Ishikawa (cell line): Measurements from ENCODE around the gene ABTB2.

ENCODE experiments used
- CEBPB ChIP-seq: IDR thresholded peaks from 2 replicates; pipeline ENCODE4 v1.6.1; 2012
- CREB1 ChIP-seq: IDR thresholded peaks from 2 replicates; pipeline ENCODE4 v1.6.1; 2012; ENCODE audit warnings: low read depth
- EGR1 ChIP-seq: IDR thresholded peaks from 2 replicates; pipeline ENCODE4 v1.6.1; 2012
- EP300 ChIP-seq: IDR thresholded peaks from 2 replicates; pipeline ENCODE4 v1.6.1; 2012; ENCODE audit warnings: borderline replicate concordance
- FOXM1 ChIP-seq: IDR thresholded peaks from 2 replicates; pipeline ENCODE4 v1.6.1; 2012; ENCODE audit warnings: low read depth, borderline replicate concordance
- NFIC ChIP-seq: IDR thresholded peaks from 2 replicates; pipeline ENCODE4 v1.6.1; 2012
- RAD21 ChIP-seq: IDR thresholded peaks from 2 replicates; pipeline ENCODE4 v1.6.1; 2012; ENCODE audit warnings: low read depth
- TAF1 ChIP-seq: IDR thresholded peaks from 2 replicates; pipeline ENCODE4 v1.6.1; 2012; ENCODE audit warnings: low read depth, mild to moderate bottlenecking
- TCF12 ChIP-seq: IDR thresholded peaks from 2 replicates; pipeline ENCODE4 v1.6.1; 2012; ENCODE audit warnings: low read depth
- TEAD4 ChIP-seq: IDR thresholded peaks from 2 replicates; pipeline ENCODE4 v1.6.1; 2012
- YY1 ChIP-seq: IDR thresholded peaks from 2 replicates; pipeline ENCODE4 v1.6.1; 2012; ENCODE audit warnings: low read depth
- ZBTB7A ChIP-seq: IDR thresholded peaks from 2 replicates; pipeline ENCODE4 v1.6.1; 2012; ENCODE audit warnings: low read depth
- TF ChIP-seq, protein P1 (sequence below): IDR thresholded peaks from 2 replicates; pipeline ENCODE4 v1.6.1; 2012; ENCODE audit warnings: low read depth, mild to moderate bottlenecking
- TF ChIP-seq, protein P2 (sequence below): IDR thresholded peaks from 2 replicates; pipeline ENCODE4 v1.6.1; 2012
- TF ChIP-seq, protein P3 (sequence below): IDR thresholded peaks from 2 replicates; pipeline ENCODE4 v1.6.1; 2012

The ABTB2 gene

DNA sequence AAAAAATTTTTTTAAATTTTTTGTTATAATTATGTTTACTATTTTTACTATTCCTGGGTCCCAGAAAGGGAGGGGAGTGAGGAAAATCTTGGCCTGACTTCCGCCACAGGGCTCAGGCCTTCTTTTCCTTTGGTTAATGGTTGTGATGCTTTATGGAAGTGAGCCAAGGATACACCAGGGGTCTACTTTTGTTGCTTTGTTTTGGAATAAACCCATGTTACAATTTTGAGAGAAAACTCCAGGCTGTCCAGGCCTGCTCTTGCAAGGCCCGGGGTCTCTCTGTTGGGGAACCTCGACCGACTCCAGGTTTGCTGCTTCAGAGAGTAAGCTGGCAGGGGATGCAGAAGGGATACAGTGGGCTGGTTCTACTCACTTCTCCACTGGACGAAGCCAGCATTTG, 84.7 kb downstream of the ABTB2 start:
- TF ChIP-seq EP300 (no peak), FOXM1 (no peak), YY1 (no peak), TEAD4 (no peak), CEBPB (no peak), NFIC (no peak), RAD21 (no peak), EGR1 (no peak), ZBTB7A (no peak), TCF12 (no peak)
- TF ChIP-seq, protein P1, sequence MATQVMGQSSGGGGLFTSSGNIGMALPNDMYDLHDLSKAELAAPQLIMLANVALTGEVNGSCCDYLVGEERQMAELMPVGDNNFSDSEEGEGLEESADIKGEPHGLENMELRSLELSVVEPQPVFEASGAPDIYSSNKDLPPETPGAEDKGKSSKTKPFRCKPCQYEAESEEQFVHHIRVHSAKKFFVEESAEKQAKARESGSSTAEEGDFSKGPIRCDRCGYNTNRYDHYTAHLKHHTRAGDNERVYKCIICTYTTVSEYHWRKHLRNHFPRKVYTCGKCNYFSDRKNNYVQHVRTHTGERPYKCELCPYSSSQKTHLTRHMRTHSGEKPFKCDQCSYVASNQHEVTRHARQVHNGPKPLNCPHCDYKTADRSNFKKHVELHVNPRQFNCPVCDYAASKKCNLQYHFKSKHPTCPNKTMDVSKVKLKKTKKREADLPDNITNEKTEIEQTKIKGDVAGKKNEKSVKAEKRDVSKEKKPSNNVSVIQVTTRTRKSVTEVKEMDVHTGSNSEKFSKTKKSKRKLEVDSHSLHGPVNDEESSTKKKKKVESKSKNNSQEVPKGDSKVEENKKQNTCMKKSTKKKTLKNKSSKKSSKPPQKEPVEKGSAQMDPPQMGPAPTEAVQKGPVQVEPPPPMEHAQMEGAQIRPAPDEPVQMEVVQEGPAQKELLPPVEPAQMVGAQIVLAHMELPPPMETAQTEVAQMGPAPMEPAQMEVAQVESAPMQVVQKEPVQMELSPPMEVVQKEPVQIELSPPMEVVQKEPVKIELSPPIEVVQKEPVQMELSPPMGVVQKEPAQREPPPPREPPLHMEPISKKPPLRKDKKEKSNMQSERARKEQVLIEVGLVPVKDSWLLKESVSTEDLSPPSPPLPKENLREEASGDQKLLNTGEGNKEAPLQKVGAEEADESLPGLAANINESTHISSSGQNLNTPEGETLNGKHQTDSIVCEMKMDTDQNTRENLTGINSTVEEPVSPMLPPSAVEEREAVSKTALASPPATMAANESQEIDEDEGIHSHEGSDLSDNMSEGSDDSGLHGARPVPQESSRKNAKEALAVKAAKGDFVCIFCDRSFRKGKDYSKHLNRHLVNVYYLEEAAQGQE = no peak
- TF ChIP-seq, protein P2, sequence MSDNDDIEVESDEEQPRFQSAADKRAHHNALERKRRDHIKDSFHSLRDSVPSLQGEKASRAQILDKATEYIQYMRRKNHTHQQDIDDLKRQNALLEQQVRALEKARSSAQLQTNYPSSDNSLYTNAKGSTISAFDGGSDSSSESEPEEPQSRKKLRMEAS = no peak
- TF ChIP-seq, protein P3, sequence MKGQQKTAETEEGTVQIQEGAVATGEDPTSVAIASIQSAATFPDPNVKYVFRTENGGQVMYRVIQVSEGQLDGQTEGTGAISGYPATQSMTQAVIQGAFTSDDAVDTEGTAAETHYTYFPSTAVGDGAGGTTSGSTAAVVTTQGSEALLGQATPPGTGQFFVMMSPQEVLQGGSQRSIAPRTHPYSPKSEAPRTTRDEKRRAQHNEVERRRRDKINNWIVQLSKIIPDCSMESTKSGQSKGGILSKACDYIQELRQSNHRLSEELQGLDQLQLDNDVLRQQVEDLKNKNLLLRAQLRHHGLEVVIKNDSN = no peak

DNA sequence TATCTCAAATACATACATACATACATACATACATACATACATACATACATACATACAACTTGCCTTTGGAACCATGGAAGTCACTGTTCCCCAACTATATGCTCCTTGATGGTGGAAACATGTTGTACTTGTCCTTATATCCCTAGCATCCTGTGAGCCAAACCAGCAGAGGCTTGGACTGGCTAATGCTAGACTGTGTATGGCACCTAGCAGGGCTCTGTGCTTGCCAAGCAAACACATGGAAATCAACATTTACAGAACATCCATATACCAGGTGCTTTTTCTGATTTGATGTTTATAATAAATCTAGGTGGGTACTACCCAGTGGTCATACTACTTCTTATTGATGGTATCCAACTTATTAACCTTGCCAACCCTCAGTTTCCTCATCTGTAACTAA, 86.1 kb downstream of the ABTB2 start:
- TF ChIP-seq FOXM1 = no peak
- no peak for TF ChIP-seq CREB1
- TF ChIP-seq EGR1 = no peak
- no peak for TF ChIP-seq NFIC
- no peak for TF ChIP-seq RAD21
- no peak for TF ChIP-seq YY1
- TF ChIP-seq, protein P2 = no peak
- TF ChIP-seq TAF1 = no peak

DNA sequence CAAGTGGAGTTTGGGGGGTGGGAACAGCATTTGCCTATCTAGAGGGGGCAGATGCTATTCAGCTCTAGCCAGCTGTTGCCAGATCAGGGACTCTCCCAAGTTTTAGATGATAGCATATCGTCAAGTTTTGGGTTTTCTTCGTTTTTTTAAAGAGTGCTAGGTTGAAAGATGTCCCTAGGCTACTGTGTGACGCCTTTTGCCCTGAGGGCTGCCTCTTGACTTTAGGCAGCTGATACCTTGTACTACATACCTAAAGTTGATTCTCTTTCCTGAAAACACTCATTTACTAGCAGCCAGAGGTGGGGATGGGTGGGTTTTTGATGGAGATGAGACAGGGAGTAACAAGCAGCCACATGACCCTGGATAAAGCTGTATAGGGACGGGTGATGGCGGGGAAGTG, 87.1 kb downstream of the ABTB2 start:
- no peak for TF ChIP-seq EGR1

DNA sequence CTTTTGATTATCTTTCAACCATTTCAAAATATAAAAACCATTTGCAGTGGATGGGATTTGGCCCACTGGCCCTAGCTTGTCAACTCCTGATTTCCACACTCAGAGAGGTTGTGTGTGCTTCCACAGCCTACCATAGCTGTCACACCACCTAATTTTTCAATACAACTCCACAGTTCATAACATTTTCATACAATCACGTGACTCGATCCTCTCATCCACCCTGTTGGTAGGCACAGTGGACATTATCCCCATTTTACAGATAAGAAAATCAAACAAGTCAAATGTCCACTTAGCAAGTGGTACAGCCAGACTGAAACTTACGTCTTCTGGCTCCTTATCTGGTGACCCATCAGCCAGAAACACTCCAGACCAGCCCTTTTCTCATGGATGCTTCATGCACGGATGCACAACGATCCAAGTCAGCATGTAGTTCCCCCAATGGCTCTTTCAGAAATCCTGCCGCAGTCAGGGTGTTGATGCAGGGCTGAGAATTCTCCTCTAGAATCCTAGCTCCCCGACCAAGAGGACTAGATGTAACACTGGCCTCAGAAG, 88.0 kb downstream of the ABTB2 start:
- TF ChIP-seq TEAD4 = no peak
- no peak for TF ChIP-seq ZBTB7A
- TF ChIP-seq CREB1 = no peak
- TF ChIP-seq EGR1 = no peak
- TF ChIP-seq YY1 = no peak
- TF ChIP-seq EP300 = no peak
- TF ChIP-seq TCF12 = no peak
- TF ChIP-seq, protein P1 = no peak
- no peak for TF ChIP-seq RAD21
- TF ChIP-seq TAF1 = no peak
- TF ChIP-seq, protein P2 = no peak

DNA sequence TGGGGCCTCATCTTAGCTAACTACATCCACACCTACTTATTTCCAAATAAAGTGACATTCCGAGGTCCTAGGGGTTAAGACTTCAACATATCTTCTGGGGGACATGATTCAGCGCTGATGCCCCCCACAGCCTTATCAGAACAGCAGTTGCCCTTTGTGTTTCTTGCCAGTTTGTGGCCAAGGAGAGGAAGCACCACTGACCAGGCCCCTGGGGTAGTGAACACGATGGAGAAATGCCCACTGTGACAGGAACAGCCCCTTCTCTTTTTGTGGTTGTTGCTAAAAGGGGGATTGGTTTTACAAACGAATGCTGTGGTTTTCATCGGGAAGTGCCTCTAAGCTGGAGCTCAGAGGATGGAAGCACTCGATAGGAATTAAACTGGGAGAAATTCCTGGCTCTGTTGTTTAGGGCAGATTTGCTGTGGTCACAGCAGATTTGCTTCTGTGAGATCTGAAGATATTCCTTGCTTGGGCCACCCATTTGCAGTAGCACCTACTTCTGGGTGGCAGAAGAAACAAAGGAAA, 88.8 kb downstream of the ABTB2 start:
- TF ChIP-seq, protein P1 = no peak
- TF ChIP-seq FOXM1 = no peak
- TF ChIP-seq EP300 = no peak
- no peak for TF ChIP-seq EGR1
- no peak for TF ChIP-seq TEAD4
- no peak for TF ChIP-seq YY1
- no peak for TF ChIP-seq RAD21
- TF ChIP-seq, protein P3 = no peak
- no peak for TF ChIP-seq ZBTB7A
- TF ChIP-seq NFIC = no peak
- no peak for TF ChIP-seq TCF12
- TF ChIP-seq TAF1 = no peak
- TF ChIP-seq, protein P2 = no peak
- TF ChIP-seq CREB1 = no peak
- TF ChIP-seq CEBPB = no peak
